Astrocyte (in vitro differentiated cells and primary cell): ENCODE data around the gene TRPC4AP. TPM values are rescaled to one million over a fixed set of nuclear protein-coding genes. Genes with fewer than 3 reads are reported as not detected.

ENCODE experiments used
- DNase-seq: peaks from one replicate; pipeline ENCODE4 v3.0.0-alpha.2; 2010; ENCODE audit warnings: low read depth
- FAIRE-seq: peaks from 2 replicates; lab custom pipeline; 2011; peaks lifted over from hg19 to GRCh38; lab: Jason Lieb, UNC
- H2AFZ ChIP-seq: 2 replicates; pipeline ENCODE4 v1.6.0; 2012; ENCODE audit warnings: low read depth, low read length, inconsistent platforms
- H3K27ac ChIP-seq: 2 replicates; pipeline ENCODE4 v1.5.1; 2011; ENCODE audit warnings: low read depth, low read length, inconsistent platforms
- H3K27me3 ChIP-seq: 2 replicates; pipeline ENCODE4 v1.6.0; 2011; ENCODE audit warnings: low read length, inconsistent platforms; ENCODE audit not compliant: insufficient read depth
- H3K36me3 ChIP-seq: 2 replicates; pipeline ENCODE4 v1.5.1; 2011; ENCODE audit warnings: low read length, inconsistent platforms; ENCODE audit not compliant: insufficient read depth
- H3K4me1 ChIP-seq: 2 replicates; pipeline ENCODE4 v1.5.1; 2011; ENCODE audit warnings: low read length, inconsistent platforms; ENCODE audit not compliant: insufficient read depth
- H3K4me2 ChIP-seq: 2 replicates; pipeline ENCODE4 v1.6.0; 2012; ENCODE audit warnings: low read length, inconsistent platforms
- H3K4me3 ChIP-seq: 2 replicates; pipeline ENCODE4 v1.5.1; 2011; ENCODE audit warnings: low read depth, mild to moderate bottlenecking, low read length, inconsistent platforms; ENCODE audit not compliant: insufficient read depth
- H3K79me2 ChIP-seq: 2 replicates; pipeline ENCODE4 v1.6.0; 2012; ENCODE audit warnings: mild to moderate bottlenecking, low read length, inconsistent platforms; ENCODE audit not compliant: insufficient read depth
- H3K9ac ChIP-seq: 2 replicates; pipeline ENCODE4 v1.6.0; 2012; ENCODE audit warnings: mild to moderate bottlenecking, low read length, inconsistent platforms
- H3K9me3 ChIP-seq: 2 replicates; pipeline ENCODE4 v1.5.1; 2012; ENCODE audit warnings: low read depth, mild to moderate bottlenecking, low read length, inconsistent platforms; ENCODE audit not compliant: insufficient read depth
- H4K20me1 ChIP-seq: 2 replicates; pipeline ENCODE4 v1.6.0; 2012; ENCODE audit warnings: low read length, inconsistent platforms; ENCODE audit not compliant: insufficient read depth
- H3K27ac Mint-ChIP-seq: one replicate; pipeline ENCODE4 v1.8.0; 2021; ENCODE audit warnings: mild to moderate bottlenecking, mixed read lengths; ENCODE audit not compliant: unreplicated experiment
- H3K27me3 Mint-ChIP-seq: one replicate; pipeline ENCODE4 v1.8.0; 2021; ENCODE audit warnings: low read depth, mixed read lengths; ENCODE audit not compliant: unreplicated experiment
- H3K36me3 Mint-ChIP-seq: one replicate; pipeline ENCODE4 v1.8.0; 2021; ENCODE audit warnings: low read depth, mixed read lengths; ENCODE audit not compliant: unreplicated experiment
- H3K4me1 Mint-ChIP-seq: one replicate; pipeline ENCODE4 v1.8.0; 2021; ENCODE audit warnings: low read depth, mixed read lengths; ENCODE audit not compliant: unreplicated experiment
- H3K4me3 Mint-ChIP-seq: one replicate; pipeline ENCODE4 v1.8.0; 2021; ENCODE audit warnings: mild to moderate bottlenecking, moderate library complexity, mixed read lengths; ENCODE audit not compliant: unreplicated experiment
- H3K9me3 Mint-ChIP-seq: one replicate; pipeline ENCODE4 v1.8.0; 2021; ENCODE audit warnings: mild to moderate bottlenecking, mixed read lengths; ENCODE audit not compliant: unreplicated experiment
- CTCF ChIP-seq: IDR thresholded peaks from 2 replicates; pipeline ENCODE4 v1.5.1; 2011; ENCODE audit warnings: low read depth, mild to moderate bottlenecking, inconsistent platforms, low read length, moderate library complexity; ENCODE audit not compliant: insufficient read depth
- EZH2 ChIP-seq: IDR thresholded peaks from 2 replicates; pipeline ENCODE4 v1.6.1; 2012; ENCODE audit warnings: mild to moderate bottlenecking, low read length, inconsistent platforms; ENCODE audit not compliant: insufficient read depth
- total RNA-seq: library from RNA; stranded (reverse); gene quantifications from 2 replicates; pipeline ENCODE4 v1.2.1, GENCODE V29; 2021

TRPC4AP gene
- total RNA-seq, 1 donor from 2014 or later: 92.6 TPM

GRCh38 chr20:35111141-35111888 is 18.7 kb upstream of the TRPC4AP start:
- peak overlapping the region; percentile 57 for H3K4me2 ChIP-seq
- Mint-ChIP-seq H3K27ac (peak overlapping the region; percentile 98), H3K4me3 (peak overlapping the region; percentile 36), H3K27me3 (no peaks in the 10 kb centered on the region), H3K36me3 (peaks cover 8% of the 10 kb centered on the region), H3K4me1 (peaks cover 16% of the 10 kb centered on the region), H3K9me3 (peaks cover under 1% of the 10 kb centered on the region)
- peak; percentile 90 for DNase-seq
- no peaks in the 10 kb centered on the region for H3K79me2 ChIP-seq
- H4K20me1 ChIP-seq: no peaks in the 10 kb centered on the region
- H3K9ac ChIP-seq: peak overlapping the region; percentile 56
- peak overlapping the region; percentile 89 for H3K27ac ChIP-seq
- H3K27me3 ChIP-seq: no peaks in the 10 kb centered on the region
- FAIRE-seq: peak; percentile 69
- H3K9me3 ChIP-seq: no peaks in the 10 kb centered on the region
- H3K36me3 ChIP-seq: peaks cover 8% of the 10 kb centered on the region
- H2AFZ ChIP-seq: peak overlapping the region; percentile 48
- H3K4me3 ChIP-seq: no peak overlapping the region
- peaks cover 11% of the 10 kb centered on the region for H3K4me1 ChIP-seq
- TF ChIP-seq EZH2 (no peak), CTCF (no peak)

- no peak overlapping the region for H3K4me2 ChIP-seq
- H3K27me3 Mint-ChIP-seq: no peaks in the 10 kb centered on the region
- peaks cover 15% of the 10 kb centered on the region for H3K4me1 Mint-ChIP-seq
- H3K9me3 Mint-ChIP-seq: no peaks in the 10 kb centered on the region
- H4K20me1 ChIP-seq: no peaks in the 10 kb centered on the region
- DNase-seq (no peak), FAIRE-seq (no peak)
- no peaks in the 10 kb centered on the region for H3K27me3 ChIP-seq
- H3K27ac Mint-ChIP-seq: no peak overlapping the region
- no peaks in the 10 kb centered on the region for H3K79me2 ChIP-seq
- peaks cover 2% of the 10 kb centered on the region for H3K36me3 Mint-ChIP-seq
- no peaks in the 10 kb centered on the region for H3K9me3 ChIP-seq
- TF ChIP-seq EZH2 (no peak), CTCF (no peak)
- no peak overlapping the region for H2AFZ ChIP-seq
- no peak overlapping the region for H3K4me3 ChIP-seq
- H3K9ac ChIP-seq: no peak overlapping the region
- H3K4me3 Mint-ChIP-seq: no peak overlapping the region
- H3K27ac ChIP-seq: no peak overlapping the region
- H3K4me1 ChIP-seq: peaks cover 11% of the 10 kb centered on the region
- H3K36me3 ChIP-seq: no peaks in the 10 kb centered on the region
Observed at GRCh38 chr20:35108921-35109320, 16.3 kb upstream of the TRPC4AP start.

- Histone ChIP-seq H3K9ac (no peak overlapping the region), H3K27ac (no peak overlapping the region), H3K9me3 (no peaks in the 10 kb centered on the region), H3K4me3 (no peak overlapping the region), H3K79me2 (no peaks in the 10 kb centered on the region), H3K4me1 (peaks cover 11% of the 10 kb centered on the region), H3K27me3 (no peaks in the 10 kb centered on the region), H2AFZ (no peak overlapping the region), H4K20me1 (no peaks in the 10 kb centered on the region), H3K4me2 (no peak overlapping the region), H3K36me3 (no peaks in the 10 kb centered on the region)
- no peaks in the 10 kb centered on the region for H3K27me3 Mint-ChIP-seq
- H3K9me3 Mint-ChIP-seq: no peaks in the 10 kb centered on the region
- no peak overlapping the region for H3K27ac Mint-ChIP-seq
- H3K4me1 Mint-ChIP-seq: peaks cover 15% of the 10 kb centered on the region
- TF ChIP-seq CTCF (no peak), EZH2 (no peak)
- no peak for FAIRE-seq
- H3K36me3 Mint-ChIP-seq: peaks cover 2% of the 10 kb centered on the region
- no peak overlapping the region for H3K4me3 Mint-ChIP-seq
- DNase-seq: no peak
Observed at GRCh38 chr20:35106827-35107380, 14.3 kb upstream of the TRPC4AP start.
